Omental fat pad (tissue), 4 donors: ENCODE measurements around the gene IPO7. TPM values are rescaled to one million over a fixed set of nuclear protein-coding genes. Genes with fewer than 3 reads are reported as not detected.

ENCODE experiments used
- small RNA-seq: library from RNA; depleted of rRNA; stranded (forward); fragments of <200 nt; gene quantifications from one replicate; pipeline ENCODE3, GENCODE V24; 2016
- total RNA-seq, 4 donors: library from RNA; depleted of rRNA; stranded (reverse); fragments of >200 nt; gene quantifications; one replicate each; pipeline ENCODE4 v1.1.0, GENCODE V29; 2016

IPO7 gene
- total RNA-seq, 4 donors from 2014 or later = 101 to 205 (median 110) TPM

Small RNA genes lying within 50 kb of the gene (small RNA-seq; reads per million reads assigned to genes)
- gene SNORA23 = 60.1 reads per million, percentile 96 among the genes with 10 or more reads in this experiment

Other genes with a start within 250 kb of the IPO7 start
- gene DENND5A, start 119.3 kb upstream of the IPO7 start, total RNA-seq = 100 to 1,000 TPM; 113 to 163 (median 121) TPM
- 10 to 100 TPM; 21.6 to 28.1 (median 22.7) TPM for gene TMEM41B, start 70.1 kb upstream of the IPO7 start, total RNA-seq
- gene ZNF143, start 76.4 kb downstream of the IPO7 start, total RNA-seq = 10 to 100 TPM; 20.7 to 45.6 (median 28.4) TPM
- gene WEE1, start 189.0 kb downstream of the IPO7 start, total RNA-seq = 10 to 100 TPM; 17.7 to 43.0 (median 26.3) TPM